GM19099 (cell line): ENCODE results near the gene CLCA1.

Experiments used
- POLR2A ChIP-seq: IDR thresholded peaks from 3 replicates; pipeline ENCODE4 v1.6.1; 2011; ENCODE audit warnings: low read depth; ENCODE audit not compliant: insufficient read length; ENCODE audit errors: extremely low read depth

The CLCA1 gene

DNA sequence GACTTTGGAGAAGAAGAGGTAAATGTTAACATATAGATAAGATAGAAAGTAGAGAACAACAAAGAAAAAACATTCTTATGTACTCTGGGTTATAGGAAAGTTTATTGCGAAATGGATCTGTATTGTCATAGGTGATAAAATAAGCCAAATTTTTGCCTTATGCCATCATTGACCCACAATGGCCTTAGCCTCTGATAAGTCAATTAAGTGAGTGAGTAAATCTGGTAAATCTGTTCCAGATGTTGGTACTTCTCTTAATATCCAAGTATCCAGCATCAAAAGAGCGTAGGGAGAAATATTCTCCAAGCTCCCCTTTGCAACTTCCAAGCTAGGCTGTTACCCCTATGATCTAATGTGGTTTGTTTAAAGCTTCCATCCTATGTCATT, 39.8 kb downstream of the CLCA1 start:
- TF ChIP-seq POLR2A, result no peak

- TF ChIP-seq POLR2A, result no peak
Measured at GRCh38 chr1:86515597-86515996, 46.9 kb downstream of the CLCA1 start.

GRCh38 chr1:86516335-86516734, 47.6 kb downstream of the CLCA1 start:
- TF ChIP-seq POLR2A, result no peak

GRCh38 chr1:86517336-86517735, 48.6 kb downstream of the CLCA1 start:
- no peak for TF ChIP-seq POLR2A

GRCh38 chr1:86520789-86521521, 52.2 kb downstream of the CLCA1 start:
- TF ChIP-seq POLR2A, result no peak

- TF ChIP-seq POLR2A, result no peak
Measured at GRCh38 chr1:86521522-86521891, 52.8 kb downstream of the CLCA1 start.

GRCh38 chr1:86522240-86522639, 53.5 kb downstream of the CLCA1 start:
- no peak for TF ChIP-seq POLR2A

GRCh38 chr1:86523670-86524354, 55.1 kb downstream of the CLCA1 start:
- no peak for TF ChIP-seq POLR2A

GRCh38 chr1:86527306-86527705, 58.6 kb downstream of the CLCA1 start:
- no peak for TF ChIP-seq POLR2A

- no peak for TF ChIP-seq POLR2A
Measured at GRCh38 chr1:86530211-86530845, 61.6 kb downstream of the CLCA1 start.

GRCh38 chr1:86537928-86538695, 69.4 kb downstream of the CLCA1 start:
- no peak for TF ChIP-seq POLR2A

DNA sequence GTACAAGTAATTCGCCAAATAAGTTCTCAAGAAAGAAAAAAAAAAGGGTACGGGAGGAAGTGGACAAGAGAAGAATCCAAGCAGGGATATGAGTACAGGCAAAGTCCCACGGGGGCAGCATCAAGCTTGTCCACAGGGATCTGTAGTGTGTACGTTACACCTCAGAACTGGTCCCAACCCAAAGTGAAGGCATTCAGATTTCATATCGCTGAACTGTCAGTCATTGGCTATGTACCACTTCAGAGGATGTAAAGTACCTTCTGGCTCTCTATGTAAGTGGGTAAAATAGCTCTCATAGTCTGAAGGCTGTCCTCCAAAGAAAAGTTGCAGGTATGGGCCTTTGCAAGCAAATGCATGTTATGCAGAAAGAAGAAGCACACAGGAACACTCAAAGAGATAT, 70.0 kb downstream of the CLCA1 start:
- TF ChIP-seq POLR2A, result no peak

- TF ChIP-seq POLR2A, result no peak
Measured at GRCh38 chr1:86541859-86542258, 73.1 kb downstream of the CLCA1 start.

DNA sequence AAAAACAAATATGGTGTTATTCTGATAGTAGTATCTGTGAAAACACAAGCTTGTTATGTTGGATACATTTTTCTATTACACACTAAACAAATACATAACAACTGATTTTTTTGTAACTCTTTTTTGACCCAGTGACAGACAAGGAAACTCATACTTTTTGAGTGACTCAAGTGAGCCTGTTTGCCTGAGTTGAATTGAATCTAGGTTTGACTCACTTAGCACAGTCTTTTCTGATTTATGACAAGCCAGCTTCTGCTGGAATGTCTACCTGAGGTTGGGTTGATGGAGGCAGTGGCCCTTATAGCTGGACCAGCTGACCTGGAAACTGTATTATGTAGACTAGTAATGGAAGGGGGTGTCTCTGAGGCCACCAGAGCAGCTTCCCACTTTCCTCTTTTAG, 73.9 kb downstream of the CLCA1 start:
- TF ChIP-seq POLR2A, result no peak

DNA sequence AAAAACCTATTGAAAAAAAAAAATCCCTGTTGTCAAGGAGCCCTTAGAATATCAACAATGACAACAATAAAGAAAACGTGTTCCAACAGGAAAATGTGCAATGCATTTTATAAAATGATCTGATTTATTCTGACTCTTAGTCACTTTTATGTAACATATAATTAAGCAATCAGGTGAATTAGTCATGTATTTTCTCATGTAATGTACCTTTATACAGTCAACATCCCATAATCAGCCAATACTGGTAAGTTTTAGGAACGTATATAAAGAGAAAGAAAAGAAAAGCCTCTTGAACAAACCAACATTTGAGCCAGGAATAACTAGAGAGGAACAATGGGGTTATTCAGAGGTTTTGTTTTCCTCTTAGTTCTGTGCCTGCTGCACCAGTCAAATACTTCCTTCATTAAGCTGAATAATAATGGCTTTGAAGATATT, 78.1 kb downstream of the CLCA1 start, which contains the start of gene CLCA4:
Gene CLCA4 (plus strand): TSS at position 292 of the 435 bp plus-strand sequence. CDS start 42 bp downstream, at position 334.
- TF ChIP-seq POLR2A, result no peak
